K562 (cell line): ENCODE results near the gene S100A3.

Experiments used
- EZH2 ChIP-seq: IDR thresholded peaks from 2 replicates; pipeline ENCODE4 v1.6.1; 2012; ENCODE audit warnings: low read depth, mild to moderate bottlenecking, inconsistent platforms, low read length, borderline replicate concordance
- FOXA3 ChIP-seq, 2 experiments: fragments of 450-650 bp in 1 of 2; sonication (generic) in 1 of 2; formaldehyde crosslinking; IDR thresholded peaks in 1 of 2; conservative IDR thresholded peaks in 1 of 2; 2 replicates each; pipeline versions ENCODE4 v1.4.0 to v1.8.0; 2020 to 2022; ENCODE audit warnings: mild to moderate bottlenecking in 2 of 2, missing genetic modification reagents in 1 of 2
- IRF9 ChIP-seq: fragments of 450-650 bp; IDR thresholded peaks from 2 replicates; pipeline ENCODE4 v1.6.1; 2016; ENCODE audit warnings: missing biosample characterization, missing genetic modification characterization
- JUNB ChIP-seq: fragments of 450-650 bp; formaldehyde crosslinking; conservative IDR thresholded peaks from 2 replicates; pipeline ENCODE4 v1.4.0; 2020; ENCODE audit warnings: mild to moderate bottlenecking
- KDM5B ChIP-seq: fragments of 200-600 bp; sonication (generic); IDR thresholded peaks from 2 replicates; pipeline ENCODE4 v1.6.1; 2012; ENCODE audit warnings: low read depth, mild to moderate bottlenecking, moderate library complexity, low read length, control low read depth, inconsistent platforms; ENCODE audit not compliant: insufficient replicate concordance
- L3MBTL2 ChIP-seq: fragments of 450-650 bp; IDR thresholded peaks from 2 replicates; pipeline ENCODE4 v1.6.1; 2016; ENCODE audit warnings: mild to moderate bottlenecking, moderate library complexity
- POLR2A ChIP-seq: fragments of 450-650 bp; conservative IDR thresholded peaks from 2 replicates; pipeline ENCODE4 v1.6.1; 2016
- POLR2AphosphoS5 ChIP-seq: IDR thresholded peaks from 2 replicates; pipeline ENCODE4 v1.6.1; 2011; ENCODE audit warnings: mild to moderate bottlenecking, low read depth, low read length, moderate library complexity; ENCODE audit not compliant: control insufficient read depth, insufficient read depth
- RAD21 ChIP-seq, 2 experiments: fragments of 250-450 bp in 1 of 2; fragments of 450-650 bp in 1 of 2; sonication (Bioruptor Pico) in 1 of 2; formaldehyde crosslinking in 1 of 2; IDR thresholded peaks in 1 of 2; conservative IDR thresholded peaks in 1 of 2; 2 replicates each; pipeline versions ENCODE4 v1.4.0 to v1.8.0; 2020 to 2022; ENCODE audit warnings: mild to moderate bottlenecking in 2 of 2, moderate library complexity in 1 of 2
- U2AF1 ChIP-seq: fragments of 200-400 bp; formaldehyde crosslinking; optimal IDR thresholded peaks from 2 replicates; pipeline ENCODE3; 2017; ENCODE audit warnings: mild to moderate bottlenecking, low read depth, low read length, moderate library complexity
- ZBTB34 ChIP-seq: fragments of 250-450 bp; sonication (Bioruptor Pico); IDR thresholded peaks from 2 replicates; pipeline ENCODE4 v1.8.0; 2021; ENCODE audit warnings: mild to moderate bottlenecking, moderate library complexity
- ZNF431 ChIP-seq: sonication (generic); formaldehyde crosslinking; IDR thresholded peaks from 2 replicates; pipeline ENCODE4 v1.8.0; 2022; ENCODE audit warnings: mild to moderate bottlenecking, missing genetic modification reagents
- TF ChIP-seq, protein P1 (sequence below), 3 experiments: IDR thresholded peaks in 2 of 3; conservative IDR thresholded peaks in 1 of 3; 2 replicates each; pipeline ENCODE4 v1.5.1; 2011 to 2012; ENCODE audit warnings: low read length in 3 of 3, mild to moderate bottlenecking in 3 of 3, control low read depth in 2 of 3, improper control_type of control experiment in 1 of 3, inconsistent platforms in 1 of 3, low read depth in 1 of 3, mixed read lengths in 1 of 3, moderate library complexity in 1 of 3; ENCODE audit not compliant: insufficient read depth in 2 of 3

DNA sequence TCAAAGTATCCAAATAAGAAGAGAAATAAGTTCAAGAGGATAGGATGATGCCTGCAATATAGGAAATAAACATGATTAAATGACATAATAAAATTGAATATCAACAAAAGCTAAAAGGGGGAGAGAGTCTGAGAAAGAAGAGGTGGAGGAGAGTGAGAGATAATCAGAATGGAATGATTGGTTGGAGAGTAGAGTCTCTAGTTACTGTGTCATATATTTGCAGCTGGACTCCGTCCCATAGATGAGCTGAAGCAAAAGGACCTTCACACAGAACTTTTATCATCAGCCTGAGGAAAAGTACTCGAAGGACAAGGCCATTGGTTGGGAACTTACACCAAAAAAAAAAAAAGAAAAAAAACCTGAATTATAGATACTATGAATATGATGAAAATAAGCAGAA lies 39.4 kb upstream of the S100A3 start:
- no peak for TF ChIP-seq POLR2AphosphoS5
- no peak for TF ChIP-seq U2AF1
- no peak for TF ChIP-seq IRF9
- TF ChIP-seq, protein P1, sequence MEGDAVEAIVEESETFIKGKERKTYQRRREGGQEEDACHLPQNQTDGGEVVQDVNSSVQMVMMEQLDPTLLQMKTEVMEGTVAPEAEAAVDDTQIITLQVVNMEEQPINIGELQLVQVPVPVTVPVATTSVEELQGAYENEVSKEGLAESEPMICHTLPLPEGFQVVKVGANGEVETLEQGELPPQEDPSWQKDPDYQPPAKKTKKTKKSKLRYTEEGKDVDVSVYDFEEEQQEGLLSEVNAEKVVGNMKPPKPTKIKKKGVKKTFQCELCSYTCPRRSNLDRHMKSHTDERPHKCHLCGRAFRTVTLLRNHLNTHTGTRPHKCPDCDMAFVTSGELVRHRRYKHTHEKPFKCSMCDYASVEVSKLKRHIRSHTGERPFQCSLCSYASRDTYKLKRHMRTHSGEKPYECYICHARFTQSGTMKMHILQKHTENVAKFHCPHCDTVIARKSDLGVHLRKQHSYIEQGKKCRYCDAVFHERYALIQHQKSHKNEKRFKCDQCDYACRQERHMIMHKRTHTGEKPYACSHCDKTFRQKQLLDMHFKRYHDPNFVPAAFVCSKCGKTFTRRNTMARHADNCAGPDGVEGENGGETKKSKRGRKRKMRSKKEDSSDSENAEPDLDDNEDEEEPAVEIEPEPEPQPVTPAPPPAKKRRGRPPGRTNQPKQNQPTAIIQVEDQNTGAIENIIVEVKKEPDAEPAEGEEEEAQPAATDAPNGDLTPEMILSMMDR (IDR thresholded peaks at IDR 0.05 in 2 of 3, conservative IDR thresholded peaks at IDR 0.05 in 1 of 3; ENCODE audit: insufficient read depth in 2 of 3, low read depth in 1 of 3, low read length in 3 of 3) = no peak
- TF ChIP-seq RAD21 (CRISPR knock-in tag; conservative IDR thresholded peaks at IDR 0.05 in 1 of 2, IDR thresholded peaks at IDR 0.05 in 1 of 2) = no peak
- no peak for TF ChIP-seq JUNB (CRISPR knock-in tag)
- TF ChIP-seq KDM5B = no peak
- no peak for TF ChIP-seq FOXA3 (CRISPR knock-in tag; conservative IDR thresholded peaks at IDR 0.05 in 1 of 2, IDR thresholded peaks at IDR 0.05 in 1 of 2)
- TF ChIP-seq POLR2A = no peak
- no peak for TF ChIP-seq L3MBTL2
- TF ChIP-seq EZH2 = no peak
- TF ChIP-seq ZBTB34 (CRISPR knock-in tag) = no peak
- no peak for TF ChIP-seq ZNF431 (CRISPR knock-in tag)
